ENCODE measurements around the gene SGMS1. TPM values are rescaled to one million over a fixed set of nuclear protein-coding genes. Genes with fewer than 3 reads are reported as not detected.
A peak's percentile ranks its signal among the peaks of the same experiment; 100 is the strongest.
"Not testable (repeated sequence)": the region's sequence is repeated elsewhere in the genome, so short reads cannot be mapped to it uniquely, and the experiment has no call there.

The SGMS1 gene
- total RNA-seq, 2 donors from 2014 or later = 32.5 to 35.9 TPM

DNA sequence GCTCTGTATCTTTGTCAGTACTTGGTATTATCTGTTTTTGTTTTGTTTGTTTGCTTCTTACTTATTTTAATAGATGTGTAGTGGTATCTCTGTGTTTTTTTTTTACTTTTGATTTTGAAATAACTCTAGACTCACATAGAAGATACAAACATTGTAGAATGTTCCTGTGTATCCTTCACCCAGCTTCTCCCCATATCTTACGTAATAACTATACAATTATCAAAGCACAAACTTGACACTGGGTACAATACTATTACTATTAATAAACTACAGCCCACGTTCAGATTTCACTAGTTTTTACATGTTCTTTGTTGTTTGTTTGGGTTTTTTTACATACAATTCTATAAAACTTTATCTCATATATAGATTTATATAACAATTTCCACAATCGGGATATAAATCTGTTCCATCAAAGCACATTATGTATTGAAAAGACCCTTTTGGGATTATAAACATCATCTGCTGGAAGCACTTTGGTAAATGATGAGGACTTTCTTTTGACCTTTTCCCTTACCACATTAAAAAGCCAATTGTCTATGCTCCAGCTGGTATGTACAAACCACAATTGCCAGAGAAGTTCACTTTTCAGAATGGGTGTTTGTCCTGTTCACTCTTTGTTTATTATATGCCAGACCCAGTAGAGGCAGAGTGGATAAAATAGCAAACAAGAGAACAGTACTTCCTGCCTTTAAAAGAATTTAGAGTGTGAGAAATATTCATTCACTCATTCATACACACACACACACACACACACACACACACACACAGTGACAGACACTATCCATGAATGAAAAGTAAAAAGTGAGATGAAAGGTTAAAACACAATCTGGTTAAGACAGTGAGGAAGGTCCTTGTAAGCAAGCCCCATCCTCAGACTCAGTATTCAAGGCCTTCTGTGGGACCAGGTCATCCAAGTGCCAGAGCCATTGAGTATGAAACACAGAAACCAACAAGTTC, 113.0 kb downstream of the SGMS1 start:
- H3K4me1 ChIP-seq = peaks cover 0 to 33% of the 10 kb centered on the region in 2 donors
- H3K27me3 ChIP-seq = no peaks in the 10 kb centered on the region
- TF ChIP-seq, protein P1, sequence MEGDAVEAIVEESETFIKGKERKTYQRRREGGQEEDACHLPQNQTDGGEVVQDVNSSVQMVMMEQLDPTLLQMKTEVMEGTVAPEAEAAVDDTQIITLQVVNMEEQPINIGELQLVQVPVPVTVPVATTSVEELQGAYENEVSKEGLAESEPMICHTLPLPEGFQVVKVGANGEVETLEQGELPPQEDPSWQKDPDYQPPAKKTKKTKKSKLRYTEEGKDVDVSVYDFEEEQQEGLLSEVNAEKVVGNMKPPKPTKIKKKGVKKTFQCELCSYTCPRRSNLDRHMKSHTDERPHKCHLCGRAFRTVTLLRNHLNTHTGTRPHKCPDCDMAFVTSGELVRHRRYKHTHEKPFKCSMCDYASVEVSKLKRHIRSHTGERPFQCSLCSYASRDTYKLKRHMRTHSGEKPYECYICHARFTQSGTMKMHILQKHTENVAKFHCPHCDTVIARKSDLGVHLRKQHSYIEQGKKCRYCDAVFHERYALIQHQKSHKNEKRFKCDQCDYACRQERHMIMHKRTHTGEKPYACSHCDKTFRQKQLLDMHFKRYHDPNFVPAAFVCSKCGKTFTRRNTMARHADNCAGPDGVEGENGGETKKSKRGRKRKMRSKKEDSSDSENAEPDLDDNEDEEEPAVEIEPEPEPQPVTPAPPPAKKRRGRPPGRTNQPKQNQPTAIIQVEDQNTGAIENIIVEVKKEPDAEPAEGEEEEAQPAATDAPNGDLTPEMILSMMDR (IDR thresholded peaks at IDR 0.05) = no peak
- no peaks in the 10 kb centered on the region for H3K9me3 ChIP-seq
- H3K4me3 ChIP-seq = no peak overlapping the region
- no peak for DNase-seq (ENCODE audit: low spot score)
- H3K27ac ChIP-seq = peak overlapping the region in 1 of 2 donors; percentile 21
- no peaks in the 10 kb centered on the region for H3K36me3 ChIP-seq

- no peak for DNase-seq (ENCODE audit: low spot score)
- Histone ChIP-seq H3K27ac (no peak overlapping the region), H3K27me3 (no peaks in the 10 kb centered on the region), H3K9me3 (no peaks in the 10 kb centered on the region), H3K4me1 (peaks cover 0 to 36% of the 10 kb centered on the region in 2 donors), H3K4me3 (no peak overlapping the region), H3K36me3 (no peaks in the 10 kb centered on the region)
- TF ChIP-seq, protein P1 (IDR thresholded peaks at IDR 0.05) = no peak
Observed at GRCh38 chr10:50508315-50509051, 115.3 kb downstream of the SGMS1 start.

GRCh38 chr10:50506861-50507573, 116.7 kb downstream of the SGMS1 start:
- H3K27ac ChIP-seq = no peak overlapping the region
- H3K4me1 ChIP-seq = peaks cover 0 to 41% of the 10 kb centered on the region in 2 donors

DNA sequence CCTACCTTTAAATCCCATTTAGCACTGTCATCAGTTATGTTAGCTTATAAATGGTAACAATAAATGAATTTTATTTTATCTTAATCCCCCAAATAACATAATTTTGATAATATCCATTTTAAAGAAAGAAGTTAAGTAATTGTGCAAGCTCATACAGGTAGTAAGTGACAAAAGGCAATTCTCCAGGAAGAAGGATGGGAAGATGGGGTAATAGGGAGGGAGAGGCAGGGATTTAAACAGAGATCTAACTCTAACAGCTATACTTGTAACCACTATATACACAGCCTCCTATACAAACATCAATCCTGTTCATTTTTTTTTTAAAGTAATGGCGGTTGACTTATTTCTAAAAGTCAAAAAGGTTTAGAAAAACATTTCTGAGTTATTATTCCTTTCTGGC, 119.4 kb downstream of the SGMS1 start:
- TF ChIP-seq, protein P1 (IDR thresholded peaks at IDR 0.05) = no peak
- Histone ChIP-seq H3K27ac (no peak overlapping the region), H3K36me3 (no peaks in the 10 kb centered on the region), H3K9me3 (no peaks in the 10 kb centered on the region), H3K4me3 (no peak overlapping the region), H3K4me1 (peaks cover 0 to 37% of the 10 kb centered on the region in 2 donors), H3K27me3 (no peaks in the 10 kb centered on the region)
- DNase-seq (ENCODE audit: low spot score) = no peak

More at GRCh38 chr10:50506861-50507573, 116.7 kb downstream of the SGMS1 start:
- Histone ChIP-seq H3K4me3 (no peak overlapping the region), H3K36me3 (no peaks in the 10 kb centered on the region), H3K27me3 (no peaks in the 10 kb centered on the region), H3K9me3 (no peaks in the 10 kb centered on the region)
- DNase-seq (ENCODE audit: low spot score) = no peak
- TF ChIP-seq, protein P1 (IDR thresholded peaks at IDR 0.05) = no peak

- no peaks in the 10 kb centered on the region for H3K27me3 ChIP-seq
- no peak for DNase-seq (ENCODE audit: low spot score)
- H3K4me1 ChIP-seq = peaks cover 0 to 37% of the 10 kb centered on the region in 2 donors
- H3K9me3 ChIP-seq = no peaks in the 10 kb centered on the region
- TF ChIP-seq, protein P1 (IDR thresholded peaks at IDR 0.05) = no peak
- no peak overlapping the region for H3K4me3 ChIP-seq
- H3K27ac ChIP-seq = peak overlapping the region in 1 of 2 donors; percentile 3
- no peaks in the 10 kb centered on the region for H3K36me3 ChIP-seq
Observed at GRCh38 chr10:50503661-50504320, 120.0 kb downstream of the SGMS1 start.

- not testable (repeated sequence) for H3K27me3 ChIP-seq; DNase-seq (ENCODE audit: low spot score); H3K36me3 ChIP-seq; H3K4me3 ChIP-seq; H3K9me3 ChIP-seq
- peaks cover 0 to 37% of the 10 kb centered on the region in 2 donors for H3K4me1 ChIP-seq
- peak overlapping the region in 1 of 2 donors; percentile 3 for H3K27ac ChIP-seq
Observed at GRCh38 chr10:50503156-50503555, 120.6 kb downstream of the SGMS1 start.

All from right atrium auricular region (tissue), 2 donors.